Ectodermal cell (in vitro differentiated cells): Measurements from ENCODE around the gene CFAP20.
"Not testable (repeated sequence)": the region's sequence is repeated elsewhere in the genome, so short reads cannot be mapped to it uniquely, and the experiment has no call there.

Experiments used
- H3K27ac ChIP-seq: 2 replicates; pipeline ENCODE4 v1.7.0; 2013; ENCODE audit warnings: mild to moderate bottlenecking, low read depth, low read length; ENCODE audit not compliant: insufficient read depth, poor library complexity, severe bottlenecking
- H3K27me3 ChIP-seq: 2 replicates; pipeline ENCODE4 v1.7.0; 2013; ENCODE audit warnings: mild to moderate bottlenecking, low read length; ENCODE audit not compliant: insufficient read depth, control insufficient read depth, poor library complexity, severe bottlenecking
- H3K36me3 ChIP-seq: one replicate; pipeline ENCODE4 v1.7.0; 2013; ENCODE audit warnings: low read length; ENCODE audit not compliant: control insufficient read depth, insufficient read depth
- H3K4me1 ChIP-seq: one replicate; pipeline ENCODE4 v1.7.0; 2013; ENCODE audit warnings: low read length; ENCODE audit not compliant: control insufficient read depth, insufficient read depth
- H3K4me3 ChIP-seq: 2 replicates; pipeline ENCODE4 v1.7.0; 2013; ENCODE audit warnings: low read depth, low read length, control low read depth; ENCODE audit not compliant: insufficient read depth
- H3K9me3 ChIP-seq: 2 replicates; pipeline ENCODE4 v1.7.0; 2013; ENCODE audit warnings: mild to moderate bottlenecking, low read length, moderate library complexity; ENCODE audit not compliant: control insufficient read depth
- WGBS, 2 experiments: methylation state at CpG; one replicate each; pipeline ENCODE4 v1.1.7; 2013; ENCODE audit warnings: missing lambda C conversion rate in 2 of 2; 5-methylcytosine and 5-hydroxymethylcytosine counted together

Gene CFAP20

GRCh38 chr16:58072134-58072533 lies 57.0 kb downstream of the CFAP20 start:
- 79 to 92% methylated on average over 4 to 5 of the region's 5 CpGs for WGBS, 2 experiments
- H3K4me3 ChIP-seq, H3K27ac ChIP-seq, H3K4me1 ChIP-seq, H3K27me3 ChIP-seq, H3K9me3 ChIP-seq, H3K36me3 ChIP-seq: not testable (repeated sequence)

GRCh38 chr16:58070585-58070984 lies 58.6 kb downstream of the CFAP20 start:
- Histone ChIP-seq H3K27me3 (no peaks in the 10 kb centered on the region), H3K4me1 (no peaks in the 10 kb centered on the region), H3K36me3 (no peaks in the 10 kb centered on the region), H3K4me3 (no peak overlapping the region), H3K27ac (no peak overlapping the region), H3K9me3 (no peaks in the 10 kb centered on the region)
- WGBS, 2 experiments = 88 to 91% methylated on average over 4 of the region's 4 CpGs
